Stimulated activated naive CD4-positive, alpha-beta T cell treated with Interleukin-2 at 50 U/mL for 16 hours (primary cell): ENCODE data around the gene PROB1.
"Not testable (repeated sequence)": the region's sequence is repeated elsewhere in the genome, so short reads cannot be mapped to it uniquely, and the experiment has no call there.

Source experiments
- DNase-seq: peaks from one replicate; lab custom pipeline; 2025; lab: John Stamatoyannopoulos, UW

The PROB1 gene

GRCh38 chr5:139413153-139413552 is 18.2 kb upstream of the PROB1 start:
- DNase-seq: no peak

- no peak for DNase-seq
Measured at GRCh38 chr5:139410993-139411828, 16.3 kb upstream of the PROB1 start.

GRCh38 chr5:139410121-139410992 is 15.5 kb upstream of the PROB1 start:
- no peak for DNase-seq

GRCh38 chr5:139409116-139409515 is 14.2 kb upstream of the PROB1 start:
- DNase-seq: not testable (repeated sequence)

- DNase-seq: no peak
Measured at GRCh38 chr5:139408191-139408590, 13.3 kb upstream of the PROB1 start.

- no peak for DNase-seq
Measured at GRCh38 chr5:139407517-139407916, 12.6 kb upstream of the PROB1 start.

GRCh38 chr5:139406963-139407362 is 12.1 kb upstream of the PROB1 start:
- DNase-seq: no peak

GRCh38 chr5:139404484-139404840 is 9.6 kb upstream of the PROB1 start:
- DNase-seq: no peak

GRCh38 chr5:139403787-139404483 is 9.0 kb upstream of the PROB1 start, which contains the start of gene SPATA24:
Gene SPATA24, minus strand, starts transcription at chr5:139404089. Its CDS starts 29 bp downstream, at chr5:139404060.
- peak; percentile 98 for DNase-seq

- DNase-seq: no peak
Measured at GRCh38 chr5:139403418-139403786, 8.5 kb upstream of the PROB1 start.

GRCh38 chr5:139402561-139403158 is 7.8 kb upstream of the PROB1 start:
- no peak for DNase-seq

GRCh38 chr5:139401546-139401945 is 6.6 kb upstream of the PROB1 start:
- DNase-seq: no peak

GRCh38 chr5:139399501-139400121 is 4.7 kb upstream of the PROB1 start:
- no peak for DNase-seq

- no peak for DNase-seq
Measured at GRCh38 chr5:139397921-139398320, 3.0 kb upstream of the PROB1 start.

GRCh38 chr5:139396691-139397090 is 1.8 kb upstream of the PROB1 start:
- no peak for DNase-seq

GRCh38 chr5:139395844-139396640 is 1.1 kb upstream of the PROB1 start:
- DNase-seq: no peak

GRCh38 chr5:139394123-139394653 is 716 bp downstream of the PROB1 start:
- DNase-seq: peak; percentile 49

- DNase-seq: no peak
Measured at GRCh38 chr5:139393497-139394122, 1.3 kb downstream of the PROB1 start.

GRCh38 chr5:139392678-139393496 is 2.0 kb downstream of the PROB1 start:
- peak; percentile 78 for DNase-seq
